RCC 7860 (cell line): Measurements from ENCODE around the gene SLC24A3.
"Not testable (repeated sequence)": the region's sequence is repeated elsewhere in the genome, so short reads cannot be mapped to it uniquely, and the experiment has no call there.

Experiments used
- DNase-seq: peaks from one replicate; pipeline ENCODE4 v3.0.0-alpha.2; 2015; ENCODE audit warnings: low spot score
- FAIRE-seq: peaks from 2 replicates; lab custom pipeline; 2012; peaks lifted over from hg19 to GRCh38; lab: Jason Lieb, UNC

Gene SLC24A3

GRCh38 chr20:19616081-19616480, 403.6 kb downstream of the SLC24A3 start:
- FAIRE-seq (no peak), DNase-seq (no peak)

DNA sequence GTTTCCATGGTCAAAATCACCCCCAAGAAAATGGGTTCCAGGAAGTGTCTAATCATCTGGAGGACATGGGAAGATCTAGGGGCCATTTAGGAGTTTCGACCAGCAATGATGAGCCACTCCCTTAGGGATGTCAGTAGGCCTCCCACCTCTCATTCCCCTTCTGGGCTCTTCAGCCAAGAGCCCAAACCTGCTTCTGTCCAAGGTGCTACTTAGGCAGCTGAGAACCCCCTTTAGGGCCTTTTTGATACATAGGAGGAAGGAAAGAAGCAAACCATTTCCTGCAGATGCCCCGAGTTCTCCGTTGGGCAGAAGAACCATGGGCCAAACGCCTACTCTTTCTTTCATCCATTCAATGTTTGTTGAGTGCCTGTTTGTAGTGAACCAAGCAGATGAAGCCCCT, 404.2 kb downstream of the SLC24A3 start:
- FAIRE-seq (no peak), DNase-seq (no peak)

DNA sequence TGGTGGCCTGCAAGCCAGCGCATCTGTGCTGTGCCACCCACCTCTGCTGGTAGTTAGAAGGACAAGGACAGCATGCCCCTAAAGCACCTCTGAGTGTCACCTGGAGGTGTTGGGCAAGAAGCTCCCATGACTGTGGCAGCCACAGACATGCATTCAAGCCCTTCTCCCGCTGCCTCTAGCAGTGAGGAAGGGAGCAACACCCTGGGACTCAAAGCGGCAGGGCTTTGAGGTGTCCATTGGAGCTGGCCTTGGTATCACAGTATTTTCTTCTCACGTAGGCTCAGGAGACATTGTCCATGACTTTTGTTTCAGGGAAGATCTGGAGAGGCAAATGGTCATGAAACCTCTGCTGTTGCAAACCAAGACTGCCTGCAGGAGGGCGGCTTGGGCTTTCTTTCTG, 404.8 kb downstream of the SLC24A3 start:
- no peak for FAIRE-seq
- no peak for DNase-seq

DNA sequence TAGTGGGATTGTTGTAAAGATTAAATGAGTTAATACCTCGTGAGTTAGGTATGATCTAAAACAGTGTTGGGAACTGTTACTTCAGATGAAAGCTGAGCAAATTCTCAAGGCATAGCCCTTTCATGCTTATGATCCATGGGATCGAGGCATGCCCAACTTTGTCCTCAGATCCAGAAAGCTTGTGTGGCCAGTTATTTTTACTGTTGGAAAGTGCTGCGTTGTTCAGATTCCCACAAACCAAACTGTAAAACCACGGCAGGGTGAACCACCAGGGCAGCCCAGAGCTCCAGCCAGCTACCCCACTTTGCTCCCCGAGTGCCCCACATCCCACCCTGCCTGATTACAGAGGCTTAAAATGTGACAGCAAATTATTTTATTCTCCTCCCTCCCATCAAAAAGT, 406.3 kb downstream of the SLC24A3 start:
- FAIRE-seq (no peak), DNase-seq (no peak)

DNA sequence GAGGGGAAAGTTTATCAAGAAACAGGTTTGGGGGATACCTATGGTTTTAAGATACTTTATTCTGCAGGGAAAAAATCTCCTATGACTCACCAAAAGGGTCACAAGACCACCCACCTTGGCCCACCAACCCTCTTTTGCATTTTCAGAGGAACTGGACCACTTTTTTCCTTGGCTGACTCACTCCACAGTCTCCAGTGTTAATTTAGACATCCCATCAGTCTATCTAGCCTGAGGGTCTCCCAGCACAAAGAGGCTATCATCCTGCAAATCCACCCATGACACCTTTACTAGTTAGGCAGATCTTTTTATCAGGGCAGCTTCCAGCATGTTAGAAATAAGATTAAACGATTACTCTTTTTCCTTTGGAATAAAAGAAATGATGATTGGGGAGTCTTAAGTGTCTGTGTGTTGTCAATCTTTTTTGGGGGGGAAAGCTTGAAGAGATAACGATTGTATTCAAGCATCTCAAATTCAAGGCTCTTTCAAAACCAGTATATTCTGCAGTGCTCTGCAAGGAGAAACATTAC, 407.5 kb downstream of the SLC24A3 start:
- FAIRE-seq (no peak), DNase-seq (no peak)

DNA sequence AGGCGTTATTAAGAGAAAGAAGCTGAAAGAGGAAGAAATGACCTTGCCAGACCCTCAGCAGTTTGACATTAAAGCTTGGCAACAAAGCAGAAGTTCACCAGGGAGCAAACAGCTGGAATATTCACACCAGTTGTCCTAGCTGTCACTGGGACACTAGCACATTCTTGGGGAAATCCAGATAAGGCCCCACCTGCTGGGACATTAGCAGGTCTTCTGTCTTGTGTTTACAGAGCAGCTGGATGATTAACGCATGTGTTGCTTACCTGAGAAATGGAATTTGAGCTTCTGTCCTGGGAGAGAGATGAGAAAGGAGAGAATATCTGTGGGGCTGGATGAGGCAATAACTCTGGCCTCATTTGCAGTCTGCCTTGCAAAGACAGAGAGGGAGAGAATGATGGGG, 408.0 kb downstream of the SLC24A3 start:
- no peak for DNase-seq
- no peak for FAIRE-seq

- no peak for FAIRE-seq
Observed at GRCh38 chr20:19621072-19621471, 408.6 kb downstream of the SLC24A3 start.

GRCh38 chr20:19624221-19624965, 412.0 kb downstream of the SLC24A3 start:
- no peak for FAIRE-seq
- no peak for DNase-seq

More at GRCh38 chr20:19621072-19621471, 408.6 kb downstream of the SLC24A3 start:
- DNase-seq: no peak

- no peak for FAIRE-seq
- no peak for DNase-seq
Observed at GRCh38 chr20:19625426-19625825, 413.0 kb downstream of the SLC24A3 start.

- DNase-seq: no peak
Observed at GRCh38 chr20:19626896-19627295, 414.5 kb downstream of the SLC24A3 start.

GRCh38 chr20:19628570-19629134, 416.2 kb downstream of the SLC24A3 start:
- FAIRE-seq (no peak), DNase-seq (peak; percentile 32)

More at GRCh38 chr20:19626896-19627295, 414.5 kb downstream of the SLC24A3 start:
- FAIRE-seq: no peak

DNA sequence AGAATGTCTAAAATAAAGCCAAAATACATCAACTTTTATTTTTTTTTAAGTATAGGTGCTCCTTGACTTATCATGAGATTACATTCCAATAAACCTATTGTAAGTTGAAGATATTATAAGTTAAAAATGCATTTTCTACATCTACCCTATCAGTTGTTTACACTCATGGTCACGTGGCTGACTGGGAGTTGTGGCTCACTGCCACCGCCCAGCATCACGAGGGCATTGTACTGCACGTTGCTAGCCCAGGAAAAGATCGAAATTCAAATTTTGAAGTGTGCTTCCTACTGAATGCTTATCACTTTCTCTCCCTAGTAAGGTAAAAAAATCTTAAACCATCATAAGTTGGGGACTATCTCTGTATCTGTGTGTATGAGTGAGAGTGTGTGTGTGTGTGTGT, 419.0 kb downstream of the SLC24A3 start:
- DNase-seq (no peak), FAIRE-seq (no peak)

- no peak for DNase-seq
Observed at GRCh38 chr20:19633985-19634384, 421.5 kb downstream of the SLC24A3 start.

GRCh38 chr20:19639471-19640045, 427.1 kb downstream of the SLC24A3 start:
- not testable (repeated sequence) for DNase-seq, FAIRE-seq

More at GRCh38 chr20:19633985-19634384, 421.5 kb downstream of the SLC24A3 start:
- FAIRE-seq: no peak

- FAIRE-seq: no peak
Observed at GRCh38 chr20:19642860-19643259, 430.4 kb downstream of the SLC24A3 start.

GRCh38 chr20:19644085-19644484, 431.6 kb downstream of the SLC24A3 start:
- DNase-seq: no peak
- FAIRE-seq: no peak

More at GRCh38 chr20:19642860-19643259, 430.4 kb downstream of the SLC24A3 start:
- DNase-seq: no peak

DNA sequence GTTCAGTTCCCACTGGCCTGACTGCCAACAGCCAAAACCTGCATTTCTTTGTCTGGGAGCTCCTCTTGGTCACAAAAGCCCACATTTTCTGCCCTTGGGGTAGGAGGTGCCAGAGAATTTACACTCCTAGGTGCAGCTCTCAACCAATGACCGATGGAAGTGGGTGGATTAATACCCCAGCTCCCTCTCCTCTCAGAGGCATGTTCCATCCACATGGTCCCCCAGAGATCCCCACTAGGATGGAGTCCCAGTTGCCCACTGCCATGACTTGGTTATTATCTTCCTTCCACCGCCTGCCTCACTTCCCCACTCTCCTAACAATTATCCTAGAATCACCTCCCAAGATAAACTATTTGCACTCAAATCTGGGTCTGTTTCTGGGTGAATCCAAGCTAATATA, 434.5 kb downstream of the SLC24A3 start:
- no peak for FAIRE-seq
- DNase-seq: no peak

GRCh38 chr20:19648024-19648423, 435.6 kb downstream of the SLC24A3 start:
- FAIRE-seq: no peak
- no peak for DNase-seq

DNA sequence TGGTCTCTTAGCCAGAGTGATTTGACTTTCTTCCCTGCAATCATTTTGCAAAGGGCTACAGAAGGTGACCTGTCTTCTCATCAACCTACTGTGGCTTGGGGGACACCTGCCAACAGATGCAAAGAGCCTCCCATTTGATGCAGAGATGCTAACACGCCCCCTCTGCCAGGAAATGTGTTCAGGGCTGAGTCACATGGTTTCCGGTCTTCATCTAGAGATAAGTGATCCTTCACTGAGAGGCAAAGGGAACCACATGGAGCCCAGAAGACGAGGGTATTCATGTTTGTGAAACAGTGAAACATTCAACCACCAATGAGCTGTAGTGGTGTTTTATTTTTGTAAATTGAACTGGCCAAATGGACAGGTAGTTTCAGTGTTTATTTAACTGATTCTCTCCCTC, 436.6 kb downstream of the SLC24A3 start:
- no peak for FAIRE-seq
- no peak for DNase-seq

DNA sequence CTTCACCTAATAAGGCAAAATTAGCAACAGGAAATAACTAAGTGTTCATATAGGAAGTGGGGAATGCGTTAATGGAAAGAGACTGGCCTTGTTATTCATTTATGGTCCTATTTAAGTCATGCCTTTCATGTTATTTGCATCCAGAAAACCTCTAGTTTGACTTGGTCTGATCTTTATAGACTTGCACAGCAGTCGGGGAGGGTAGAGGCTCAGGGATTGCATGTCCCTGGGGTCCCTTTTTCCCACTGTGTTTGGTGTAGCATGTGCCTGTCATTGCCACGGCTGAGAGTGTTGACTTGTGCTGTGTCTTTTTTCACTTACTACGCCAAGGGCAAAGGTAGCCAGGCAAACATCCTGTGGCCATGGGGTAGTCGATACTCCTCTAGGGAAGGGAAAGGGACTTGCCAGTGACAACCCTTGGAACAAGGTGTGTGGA, 440.2 kb downstream of the SLC24A3 start:
- FAIRE-seq: no peak
- DNase-seq: no peak

- FAIRE-seq: no peak
- DNase-seq: no peak
Observed at GRCh38 chr20:19653327-19653726, 440.9 kb downstream of the SLC24A3 start.

DNA sequence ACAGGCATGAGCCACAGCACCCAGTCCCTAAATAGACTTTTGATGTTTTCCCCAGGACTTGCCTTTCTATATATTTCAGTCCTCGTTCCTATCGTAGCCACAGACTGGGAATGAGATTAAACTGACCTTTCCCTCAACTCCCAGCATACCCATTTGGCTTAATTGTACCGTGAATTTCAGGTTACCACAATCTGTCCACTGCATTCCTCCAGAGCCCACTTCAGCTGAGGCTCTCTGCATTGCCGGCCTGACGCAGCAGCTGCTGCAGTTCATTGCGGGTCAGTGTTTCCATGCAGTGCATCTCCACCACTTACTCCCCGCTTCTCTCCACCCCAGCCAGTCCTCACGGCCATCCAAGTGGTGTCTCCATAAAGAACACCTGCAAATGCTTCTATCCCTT, 442.5 kb downstream of the SLC24A3 start:
- FAIRE-seq (no peak), DNase-seq (no peak)
